GM18951 (cell line): ENCODE results near the gene GNA12.
"Not testable (repeated sequence)": the region's sequence is repeated elsewhere in the genome, so short reads cannot be mapped to it uniquely, and the experiment has no call there.

ENCODE experiments used
- POLR2A ChIP-seq: IDR thresholded peaks from 4 replicates; pipeline ENCODE4 v1.6.1; 2011; ENCODE audit warnings: mild to moderate bottlenecking; ENCODE audit not compliant: insufficient read length, insufficient read depth; ENCODE audit errors: extremely low read depth
- in situ Hi-C: fragments of 300-500 bp; cut with MboI; formaldehyde crosslinking; loops from one replicate; pipeline ENCODE4 v1.12.0; 2022; ENCODE audit warnings: low sequenced_read_pairs, mixed read lengths, inconsistent platforms; ENCODE audit not compliant: unreplicated experiment

GNA12 gene

GRCh38 chr7:2726316-2727018 lies 117.6 kb downstream of the GNA12 start:
- TF ChIP-seq POLR2A = no peak
- in situ Hi-C loops = no loop called here

- in situ Hi-C loops = no loop called here
Observed at GRCh38 chr7:2725178-2726105, 118.7 kb downstream of the GNA12 start.

GRCh38 chr7:2724453-2725177 lies 119.5 kb downstream of the GNA12 start:
- no peak for TF ChIP-seq POLR2A
- in situ Hi-C loops = no loop called here

More at GRCh38 chr7:2725178-2726105, 118.7 kb downstream of the GNA12 start:
- no peak for TF ChIP-seq POLR2A

- in situ Hi-C loops = not testable (repeated sequence)
Observed at GRCh38 chr7:2724036-2724435, 120.1 kb downstream of the GNA12 start.

- in situ Hi-C loops = no loop called here
- TF ChIP-seq POLR2A = no peak
Observed at GRCh38 chr7:2723138-2723850, 120.8 kb downstream of the GNA12 start.

- TF ChIP-seq POLR2A = no peak
- in situ Hi-C loops = no loop called here
Observed at GRCh38 chr7:2722591-2722990, 121.5 kb downstream of the GNA12 start.

DNA sequence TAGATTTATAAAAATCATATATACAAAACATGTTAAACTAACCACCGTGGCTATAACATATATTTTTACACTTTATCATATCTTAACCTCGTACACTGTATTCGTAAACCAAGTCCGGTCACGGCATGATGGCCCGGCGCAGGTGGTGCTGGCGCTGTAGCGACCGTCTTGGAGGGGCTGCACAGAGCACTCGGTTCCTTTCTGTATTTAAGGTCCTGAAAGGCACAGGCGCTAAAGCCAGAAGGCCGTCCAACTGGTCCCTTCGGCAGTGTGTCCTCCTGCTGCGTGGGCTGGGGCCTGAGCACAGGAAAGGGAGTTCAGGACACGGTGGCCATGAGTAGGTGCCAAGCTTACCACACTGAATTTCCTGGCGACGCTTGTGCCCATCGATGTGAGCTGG lies 122.3 kb downstream of the GNA12 start:
- in situ Hi-C loops = no loop called here
- no peak for TF ChIP-seq POLR2A

DNA sequence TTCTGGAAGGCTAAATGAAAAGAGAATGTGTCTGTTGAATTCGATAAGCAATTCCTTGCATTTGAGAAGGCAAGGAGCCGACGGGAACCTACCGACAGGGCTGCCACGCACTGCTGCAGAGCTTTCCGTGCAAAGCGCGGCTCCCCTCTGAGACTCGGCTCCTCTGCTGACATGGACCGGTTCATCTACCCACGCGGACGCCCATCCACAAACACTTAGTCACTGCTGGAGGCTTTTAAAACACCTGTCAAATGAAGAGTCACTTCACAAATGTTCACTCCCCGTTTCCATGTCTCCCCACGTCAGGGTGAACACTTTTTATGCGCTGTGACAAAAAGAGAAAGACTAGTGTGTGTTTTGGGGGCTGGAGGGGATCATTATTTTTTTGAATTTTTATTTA lies 124.1 kb downstream of the GNA12 start:
- in situ Hi-C loops = no loop called here
- TF ChIP-seq POLR2A = no peak

- no peak for TF ChIP-seq POLR2A
- in situ Hi-C loops = no loop called here
Observed at GRCh38 chr7:2719007-2719406, 125.1 kb downstream of the GNA12 start.

DNA sequence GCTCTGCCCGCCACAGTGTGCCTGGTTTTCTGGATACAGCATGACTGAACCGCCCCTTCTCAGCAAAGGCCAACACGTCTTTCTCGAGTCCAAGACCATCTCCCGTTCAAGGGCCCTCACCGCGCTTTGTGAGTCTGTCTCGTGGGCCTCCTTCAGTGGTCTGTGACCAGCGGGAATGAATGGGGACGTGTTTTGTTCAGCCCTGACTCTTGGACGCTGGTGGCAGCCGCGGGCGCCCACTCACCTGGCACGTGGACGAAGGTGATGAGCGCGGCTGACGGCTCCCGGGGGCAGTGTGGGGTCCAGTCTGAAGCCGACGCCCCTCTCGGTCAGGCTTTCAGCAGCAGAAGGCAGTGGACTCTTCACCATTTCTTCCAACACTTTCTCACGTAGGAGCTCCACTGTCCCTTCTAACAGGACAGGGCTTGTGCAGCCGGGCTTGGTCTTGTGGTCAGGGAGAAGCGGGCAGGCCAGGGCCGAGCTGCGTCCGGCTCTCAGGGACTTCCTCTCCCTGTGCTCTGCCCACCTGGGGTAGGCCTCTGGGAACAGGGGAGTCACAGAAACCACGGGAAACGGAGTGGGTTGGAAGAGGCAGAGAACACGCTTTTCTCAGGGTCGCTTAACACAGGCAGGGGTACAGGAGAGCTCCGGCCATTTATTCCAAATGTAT lies 125.7 kb downstream of the GNA12 start:
- in situ Hi-C loops = no loop called here
- TF ChIP-seq POLR2A = no peak

DNA sequence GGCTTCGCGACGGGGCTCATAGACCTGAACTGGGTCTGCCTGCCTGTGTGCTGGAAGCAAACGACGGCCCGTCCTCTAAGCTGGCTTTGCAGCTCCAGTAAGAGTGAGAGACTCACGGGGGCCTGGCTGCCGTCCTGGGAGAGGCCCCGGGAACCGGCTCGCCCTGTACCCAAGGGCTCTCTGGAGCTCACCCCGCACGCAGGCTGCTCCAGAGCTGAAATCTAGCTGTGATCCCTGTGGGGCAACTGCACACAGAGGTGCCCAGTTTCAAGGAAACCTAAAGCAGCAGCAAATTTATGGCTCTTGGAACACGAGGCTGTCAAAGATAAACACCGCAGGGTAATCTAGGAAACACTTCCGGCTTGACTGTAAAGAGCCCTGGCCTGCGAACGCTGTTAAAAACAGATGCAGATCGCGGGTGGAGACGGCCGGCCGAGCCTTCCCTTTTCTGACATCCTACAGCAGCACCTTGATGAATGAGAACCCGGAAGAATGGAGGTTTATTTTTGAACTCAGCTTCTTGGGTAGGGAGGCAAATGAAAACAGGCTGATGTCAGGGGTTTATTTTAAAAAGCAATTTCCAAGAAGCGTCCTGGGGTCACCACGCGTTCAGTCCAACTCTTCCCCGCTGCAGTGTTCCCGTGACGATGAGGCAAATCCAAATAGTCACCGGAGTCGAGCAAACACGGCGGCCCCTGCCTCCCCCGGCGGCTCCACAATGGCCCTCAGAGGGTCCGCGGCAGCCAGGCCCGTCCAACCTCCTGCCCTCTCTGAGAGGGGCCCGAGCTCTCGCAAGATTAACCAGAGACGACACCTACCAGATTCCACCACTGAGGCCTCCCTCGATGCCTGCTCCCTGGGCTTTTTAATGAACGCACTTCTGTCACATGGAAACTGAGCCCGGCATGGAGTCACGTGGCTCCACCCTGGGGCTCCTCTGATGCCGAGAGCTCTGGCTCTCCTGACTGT lies 126.5 kb downstream of the GNA12 start:
- TF ChIP-seq POLR2A = no peak
- in situ Hi-C loops = no loop called here
